B cell (primary cell): Measurements from ENCODE around the gene SOX18. TPM values are rescaled to one million over a fixed set of nuclear protein-coding genes. Genes with fewer than 3 reads are reported as not detected.

Source experiments
- ATAC-seq: fragments of 200-7000 bp; cut with Tn5 transposase; one replicate; pipeline ENCODE4 v1.10.0; 2021; ENCODE audit warnings: low read depth, mild to moderate bottlenecking, moderate number of reproducible peaks, moderate library complexity
- CTCF ChIA-PET: fragments of 350-600 bp; sonication (Branson Sonifier 250); formaldehyde crosslinking; loops from one replicate; lab custom pipeline; 2021; ENCODE audit warnings: antibody characterized with exemption, inconsistent platforms; lab: Charles Lee
- POLR2A ChIA-PET: fragments of 350-600 bp; sonication (Branson Sonifier 250); formaldehyde crosslinking; loops from one replicate; lab custom pipeline; 2021; ENCODE audit warnings: antibody characterized with exemption; lab: Charles Lee
- DNase-seq: peaks from one replicate; pipeline ENCODE4 v3.0.0; 2013
- H2AFZ ChIP-seq: 2 replicates; pipeline ENCODE4 v1.6.1; 2012; ENCODE audit warnings: mild to moderate bottlenecking, low read depth, low read length; ENCODE audit not compliant: insufficient read depth, poor library complexity, severe bottlenecking
- H3K27ac ChIP-seq, 2 donors: 1 replicate in 1 of 2; 2 replicates in 1 of 2; pipeline ENCODE4 v1.5.1; 2012 to 2013; ENCODE audit warnings: low read length in 2 of 2, mild to moderate bottlenecking in 2 of 2, moderate library complexity in 1 of 2
- H3K27me3 ChIP-seq, 4 experiments: fragments of 200-600 bp in 1 of 4; sonication (generic) in 1 of 4; replicated peaks in 1 of 4; 1 replicate in 2 of 4; 2 replicates in 2 of 4; pipeline versions ENCODE4 v1.6.1 to v1.7.0; 2013 to 2016; ENCODE audit warnings: low read length in 3 of 4, mild to moderate bottlenecking in 2 of 4, mixed read lengths in 1 of 4, moderate library complexity in 1 of 4; ENCODE audit not compliant: insufficient read depth in 4 of 4, control insufficient read depth in 3 of 4; ENCODE audit errors: control extremely low read depth in 1 of 4
- H3K36me3 ChIP-seq, 2 experiments: replicated peaks in 1 of 2; 1 replicate in 1 of 2; 2 replicates in 1 of 2; pipeline versions ENCODE4 v1.6.1 to v1.7.1; 2013; ENCODE audit warnings: low read length in 1 of 2; ENCODE audit not compliant: insufficient read depth in 2 of 2, control insufficient read depth in 1 of 2; ENCODE audit errors: control extremely low read depth in 1 of 2, extremely low read depth in 1 of 2
- H3K4me1 ChIP-seq, 2 donors: fragments of 200-600 bp in 1 of 2; sonication (generic) in 1 of 2; 1 replicate in 1 of 2; 2 replicates in 1 of 2; pipeline versions ENCODE4 v1.5.1 to v1.6.1; 2013 to 2017; ENCODE audit warnings: low read length in 2 of 2; ENCODE audit not compliant: control insufficient read depth in 2 of 2, insufficient read depth in 2 of 2
- H3K4me2 ChIP-seq: replicated peaks from 2 replicates; pipeline ENCODE3; 2012; ENCODE audit warnings: mild to moderate bottlenecking, low read depth, low read length; ENCODE audit not compliant: poor library complexity, severe bottlenecking
- H3K4me3 ChIP-seq, 5 experiments: fragments of 200-600 bp in 1 of 5; sonication (generic) in 1 of 5; 1 replicate in 3 of 5; 2 replicates in 2 of 5; pipeline versions ENCODE4 v1.5.1 to v1.7.0; 2011 to 2016; ENCODE audit warnings: low read length in 4 of 5, mild to moderate bottlenecking in 4 of 5, low read depth in 2 of 5, control low read depth in 1 of 5, moderate library complexity in 1 of 5; ENCODE audit not compliant: insufficient read depth in 1 of 5; ENCODE audit errors: control extremely low read depth in 1 of 5, extremely low read depth in 1 of 5
- H3K79me2 ChIP-seq: fragments of 200-600 bp; sonication (generic); one replicate; pipeline ENCODE4 v1.6.0; 2016; ENCODE audit warnings: low read length; ENCODE audit not compliant: control insufficient read depth, insufficient read depth
- H3K9ac ChIP-seq: fragments of 200-600 bp; sonication (generic); 2 replicates; pipeline ENCODE4 v1.6.1; 2017; ENCODE audit warnings: mild to moderate bottlenecking, low read length, moderate library complexity
- H3K9me3 ChIP-seq, 3 donors: one replicate each; pipeline versions ENCODE4 v1.6.1 to v1.7.1; 2013; ENCODE audit warnings: low read length in 2 of 3; ENCODE audit not compliant: control insufficient read depth in 2 of 3, insufficient read depth in 1 of 3; ENCODE audit errors: control extremely low read depth in 1 of 3
- H4K20me1 ChIP-seq: 2 replicates; pipeline ENCODE4 v1.6.0; 2012; ENCODE audit warnings: mild to moderate bottlenecking, low read length; ENCODE audit not compliant: insufficient read depth, control insufficient read depth, poor library complexity, severe bottlenecking
- H3K27ac Mint-ChIP-seq: one replicate; pipeline ENCODE4 v1.8.0; 2021; ENCODE audit warnings: mixed read lengths
- H3K27me3 Mint-ChIP-seq: one replicate; pipeline ENCODE4 v1.8.0; 2021; ENCODE audit warnings: mixed read lengths
- H3K4me1 Mint-ChIP-seq: one replicate; pipeline ENCODE4 v1.8.0; 2021; ENCODE audit warnings: mixed read lengths
- H3K4me3 Mint-ChIP-seq: one replicate; pipeline ENCODE4 v1.8.0; 2021; ENCODE audit warnings: mixed read lengths
- H3K9me3 Mint-ChIP-seq: one replicate; pipeline ENCODE4 v1.8.0; 2022; ENCODE audit warnings: mixed read lengths; ENCODE audit not compliant: insufficient read depth
- EZH2 ChIP-seq: IDR thresholded peaks from 2 replicates; pipeline ENCODE4 v1.6.1; 2012; ENCODE audit warnings: borderline replicate concordance, low read depth, mild to moderate bottlenecking, moderate library complexity, low read length; ENCODE audit not compliant: insufficient read depth, poor library complexity, severe bottlenecking
- whole genome bisulfite sequencing: methylation state at CpG from one replicate; pipeline ENCODE4 v1.1.5; 2013; ENCODE audit warnings: missing lambda C conversion rate; ENCODE audit not compliant: insufficient coverage; 5-methylcytosine and 5-hydroxymethylcytosine counted together
- intact Hi-C: fragments of 100-400 bp; cut with micrococcal nuclease; formaldehyde crosslinking; loops from one replicate; pipeline ENCODE4 v1.10.0; 2022
- polyA plus RNA-seq: library from polyadenylated mRNA; depleted of rRNA; stranded (reverse); fragments of >200 nt; gene quantifications from 2 replicates; pipeline ENCODE4 v1.2.3, GENCODE V29; 2012
- total RNA-seq, 2 donors: library from RNA; stranded (reverse); fragments of 120-200 nt in 1 of 2; gene quantifications; 1 replicate in 1 of 2; 2 replicates in 1 of 2; pipeline versions ENCODE4 v1.2.3 to v1.2.4, GENCODE V29; 2013 to 2022
- TF ChIP-seq, protein P1 (sequence below): fragments of 200-600 bp; IDR thresholded peaks from one replicate; pipeline ENCODE4 v1.8.0; 2022; ENCODE audit warnings: antibody characterized with exemption, mild to moderate bottlenecking

The SOX18 gene
- total and polyA plus RNA-seq, 2 donors (not counting 1 experiment from before 2014, with no cell fraction given), result not detected

DNA sequence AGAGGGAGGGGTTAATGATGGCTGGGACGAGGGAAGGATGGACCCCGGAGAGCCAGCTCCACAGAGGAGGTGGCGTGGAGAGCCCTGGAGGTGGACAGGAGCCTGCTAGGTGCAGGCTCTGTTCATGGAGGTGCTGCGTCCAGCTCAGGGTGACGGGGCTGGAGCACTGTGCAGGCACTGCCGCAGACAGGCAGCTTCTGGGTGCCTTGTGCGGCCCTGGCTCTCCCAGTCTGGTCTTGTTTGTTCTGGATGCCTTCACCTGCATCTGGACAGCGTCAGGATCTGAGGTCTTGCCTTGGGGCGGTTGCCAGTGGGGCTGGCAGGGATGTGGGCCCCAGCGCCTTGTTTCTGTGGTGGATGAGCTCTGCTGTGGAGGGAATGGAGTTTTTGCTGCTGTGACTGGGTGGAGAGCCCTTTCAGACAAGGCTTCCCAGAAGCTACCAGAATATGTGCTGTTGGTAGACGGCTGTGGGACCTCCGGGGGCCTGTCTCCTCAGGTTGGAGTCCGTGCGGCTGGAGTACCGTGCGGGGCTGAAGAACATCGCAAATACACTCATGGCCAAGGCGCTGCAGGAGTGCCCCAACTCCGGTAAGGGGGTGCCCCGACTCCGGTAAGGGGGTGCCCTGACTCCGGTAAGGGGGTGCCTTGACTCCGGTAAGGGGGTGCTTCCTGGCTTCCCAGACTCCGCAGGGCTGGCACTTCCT is 21.3 kb downstream of the SOX18 start:
- ChIA-PET CTCF (interaction anchor here (2.6 kb wide), 1 partner anchor 10 kb away, joined by 12 read pairs; no protein-coding TSS in a partner anchor), POLR2A (no interaction called here)
- H3K27ac ChIP-seq, result no peak overlapping the region
- H4K20me1 ChIP-seq, result peaks cover 35% of the 10 kb centered on the region
- H3K9me3 Mint-ChIP-seq, result no peaks in the 10 kb centered on the region
- no peaks in the 10 kb centered on the region for H3K9me3 ChIP-seq
- no peak overlapping the region for H3K4me3 ChIP-seq
- DNase-seq, result no peak
- H3K4me3 Mint-ChIP-seq, result no peak overlapping the region
- no peaks in the 10 kb centered on the region for H3K4me1 ChIP-seq
- peaks cover 23% of the 10 kb centered on the region for H3K79me2 ChIP-seq
- no peak for TF ChIP-seq EZH2
- TF ChIP-seq, protein P1, sequence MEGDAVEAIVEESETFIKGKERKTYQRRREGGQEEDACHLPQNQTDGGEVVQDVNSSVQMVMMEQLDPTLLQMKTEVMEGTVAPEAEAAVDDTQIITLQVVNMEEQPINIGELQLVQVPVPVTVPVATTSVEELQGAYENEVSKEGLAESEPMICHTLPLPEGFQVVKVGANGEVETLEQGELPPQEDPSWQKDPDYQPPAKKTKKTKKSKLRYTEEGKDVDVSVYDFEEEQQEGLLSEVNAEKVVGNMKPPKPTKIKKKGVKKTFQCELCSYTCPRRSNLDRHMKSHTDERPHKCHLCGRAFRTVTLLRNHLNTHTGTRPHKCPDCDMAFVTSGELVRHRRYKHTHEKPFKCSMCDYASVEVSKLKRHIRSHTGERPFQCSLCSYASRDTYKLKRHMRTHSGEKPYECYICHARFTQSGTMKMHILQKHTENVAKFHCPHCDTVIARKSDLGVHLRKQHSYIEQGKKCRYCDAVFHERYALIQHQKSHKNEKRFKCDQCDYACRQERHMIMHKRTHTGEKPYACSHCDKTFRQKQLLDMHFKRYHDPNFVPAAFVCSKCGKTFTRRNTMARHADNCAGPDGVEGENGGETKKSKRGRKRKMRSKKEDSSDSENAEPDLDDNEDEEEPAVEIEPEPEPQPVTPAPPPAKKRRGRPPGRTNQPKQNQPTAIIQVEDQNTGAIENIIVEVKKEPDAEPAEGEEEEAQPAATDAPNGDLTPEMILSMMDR, result no peak
- peaks cover 3 to 77% of the 10 kb centered on the region in 2 experiments for H3K36me3 ChIP-seq
- H3K27me3 Mint-ChIP-seq, result no peaks in the 10 kb centered on the region
- no peak overlapping the region for H3K4me2 ChIP-seq
- intact Hi-C loops, result no loop called here
- H2AFZ ChIP-seq, result no peak overlapping the region
- no peak for ATAC-seq
- H3K9ac ChIP-seq, result no peak overlapping the region
- WGBS, result over 99% methylated on average over 24 of the region's 24 CpGs
- no peaks in the 10 kb centered on the region for H3K27me3 ChIP-seq
- no peaks in the 10 kb centered on the region for H3K4me1 Mint-ChIP-seq
- no peak overlapping the region for H3K27ac Mint-ChIP-seq

DNA sequence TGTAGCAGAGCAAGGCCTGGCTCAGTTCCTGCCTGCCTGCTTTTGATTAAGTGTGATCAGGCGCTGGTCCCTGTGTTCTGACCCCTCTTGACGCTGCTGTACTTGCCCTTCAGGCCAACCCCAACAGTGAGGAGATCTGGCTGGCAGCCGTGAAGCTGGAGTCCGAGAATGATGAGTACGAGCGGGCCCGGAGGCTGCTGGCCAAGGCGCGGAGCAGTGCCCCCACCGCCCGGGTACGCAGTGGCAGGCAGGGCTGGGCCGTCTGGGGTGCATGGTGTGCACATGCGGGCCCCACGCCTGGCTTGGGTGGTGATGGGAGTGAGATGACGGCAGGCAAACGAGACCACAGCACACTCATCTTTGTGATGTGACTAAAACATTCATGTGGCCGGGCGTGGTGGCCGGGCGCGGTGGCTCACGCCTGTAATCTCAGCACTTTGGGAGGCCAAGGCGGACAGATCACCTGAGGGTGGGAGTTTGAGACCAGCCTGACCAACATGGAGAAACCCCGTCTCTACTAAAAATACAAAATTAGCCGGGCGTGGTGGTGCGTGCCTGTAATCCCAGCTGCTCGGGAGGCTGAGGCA is 23.5 kb downstream of the SOX18 start:
- no peak for DNase-seq
- Mint-ChIP-seq H3K4me3 (no peak overlapping the region), H3K9me3 (no peaks in the 10 kb centered on the region), H3K27me3 (no peaks in the 10 kb centered on the region), H3K27ac (no peak overlapping the region), H3K4me1 (no peaks in the 10 kb centered on the region)
- no peaks in the 10 kb centered on the region for H3K9me3 ChIP-seq
- H3K79me2 ChIP-seq, result peaks cover 31% of the 10 kb centered on the region
- intact Hi-C loops, result no loop called here
- no peak overlapping the region for H3K27ac ChIP-seq
- CTCF ChIA-PET, result interaction anchor here (2.6 kb wide), 1 partner anchor 13 kb away, joined by 12 read pairs; no protein-coding TSS in a partner anchor
- H3K4me3 ChIP-seq, result no peak overlapping the region
- H3K4me1 ChIP-seq, result no peaks in the 10 kb centered on the region
- H3K27me3 ChIP-seq, result no peaks in the 10 kb centered on the region
- peaks cover 3 to 90% of the 10 kb centered on the region in 2 experiments for H3K36me3 ChIP-seq
- no peak overlapping the region for H2AFZ ChIP-seq
- no peak for ATAC-seq
- peaks cover 57% of the 10 kb centered on the region for H4K20me1 ChIP-seq
- H3K4me2 ChIP-seq, result no peak overlapping the region
- no peak overlapping the region for H3K9ac ChIP-seq
- POLR2A ChIA-PET, result no interaction called here
- 97% methylated on average over 14 of the region's 29 CpGs for WGBS
- no peak for TF ChIP-seq EZH2
- TF ChIP-seq, protein P1, result no peak
